Measurements from ENCODE around the gene EHMT1.
"Not testable (repeated sequence)": the region's sequence is repeated elsewhere in the genome, so short reads cannot be mapped to it uniquely, and the experiment has no call there.

Gene EHMT1

DNA sequence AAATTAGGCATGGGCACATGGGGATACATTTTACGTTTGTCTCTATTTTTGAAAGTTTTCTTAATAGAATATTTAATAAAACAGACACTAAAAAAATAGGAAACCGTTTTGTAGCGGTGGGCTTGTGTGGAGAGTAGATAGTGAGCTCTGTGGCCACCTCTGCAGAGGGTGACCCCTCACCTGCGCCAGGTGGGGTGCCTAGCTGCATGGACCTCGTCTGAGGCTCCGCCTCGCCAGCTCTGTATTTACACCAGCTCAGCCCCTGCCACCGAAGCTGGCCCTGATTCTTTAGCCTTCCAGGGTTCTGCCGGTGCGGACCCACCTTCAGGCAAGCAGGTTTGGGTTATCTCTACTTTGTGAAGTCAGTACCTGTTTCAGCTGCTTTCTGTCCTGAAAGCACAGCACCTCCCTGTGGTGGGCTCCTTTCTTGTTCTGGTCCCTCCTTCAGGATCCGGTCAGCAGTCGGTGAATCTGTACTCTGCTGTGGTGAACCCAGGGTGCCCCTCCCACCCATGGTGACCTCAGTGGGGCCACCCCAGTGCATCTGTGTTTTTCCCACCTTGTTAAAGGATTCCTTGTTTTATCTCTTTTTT is 153.6 kb downstream of the EHMT1 start:
- DNase-seq = no peak

DNA sequence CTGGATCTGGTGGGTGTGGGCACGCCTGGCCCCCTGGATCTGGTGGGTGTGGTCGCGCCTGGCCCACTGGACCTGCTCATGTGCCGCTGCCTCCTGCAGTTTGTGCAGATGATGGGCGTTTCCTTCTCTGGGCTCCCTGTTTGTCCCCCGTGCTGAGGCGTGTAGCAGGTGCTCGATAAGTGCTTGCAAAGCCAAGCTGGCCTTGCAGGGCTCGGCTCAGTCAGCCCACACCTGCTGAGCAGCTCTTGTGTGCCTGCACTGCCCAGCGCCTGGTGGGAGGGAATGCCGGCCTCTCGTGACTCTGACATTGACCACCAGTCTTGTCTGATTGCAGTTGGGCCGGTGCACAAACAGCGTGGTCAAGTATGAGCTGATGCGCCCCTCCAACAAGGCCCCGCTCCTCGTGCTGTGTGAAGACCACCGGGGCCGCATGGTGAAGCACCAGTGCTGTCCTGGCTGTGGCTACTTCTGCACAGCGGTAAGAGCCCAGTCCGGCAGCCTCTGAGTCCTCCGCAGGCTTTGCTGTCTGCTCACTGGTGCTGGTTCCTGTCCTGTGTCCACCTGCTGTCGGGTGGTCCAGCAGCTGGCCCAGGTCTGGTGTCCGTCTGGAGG is 156.1 kb downstream of the EHMT1 start:
- DNase-seq = no peak

DNA sequence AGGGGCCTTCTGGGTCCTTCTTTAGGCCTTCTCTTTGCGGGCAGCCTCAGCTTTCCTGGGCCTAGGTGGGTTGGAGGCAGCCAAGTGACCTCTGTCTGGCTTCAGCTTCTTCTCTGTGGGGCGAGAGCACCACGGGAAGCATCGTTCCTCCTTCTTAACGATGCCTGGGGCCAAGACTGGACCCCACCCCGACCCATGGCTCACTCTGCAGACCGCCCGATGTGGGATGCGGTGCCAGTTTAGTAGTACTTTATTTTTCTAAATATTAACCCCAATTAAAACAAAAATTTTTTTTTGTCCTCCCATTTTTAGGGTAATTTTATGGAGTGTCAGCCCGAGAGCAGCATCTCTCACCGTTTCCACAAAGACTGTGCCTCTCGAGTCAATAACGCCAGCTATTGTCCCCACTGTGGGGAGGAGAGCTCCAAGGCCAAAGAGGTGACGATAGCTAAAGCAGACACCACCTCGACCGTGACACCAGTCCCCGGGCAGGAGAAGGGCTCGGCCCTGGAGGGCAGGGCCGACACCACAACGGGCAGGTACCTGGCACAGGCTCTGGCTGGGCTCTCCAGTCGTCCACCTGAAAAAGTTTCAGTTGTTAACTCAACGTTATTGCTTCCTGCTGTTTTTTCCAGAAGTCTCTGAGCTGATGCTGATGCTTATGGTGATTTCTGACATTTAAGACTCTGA is 157.6 kb downstream of the EHMT1 start:
- no peak for DNase-seq

DNA sequence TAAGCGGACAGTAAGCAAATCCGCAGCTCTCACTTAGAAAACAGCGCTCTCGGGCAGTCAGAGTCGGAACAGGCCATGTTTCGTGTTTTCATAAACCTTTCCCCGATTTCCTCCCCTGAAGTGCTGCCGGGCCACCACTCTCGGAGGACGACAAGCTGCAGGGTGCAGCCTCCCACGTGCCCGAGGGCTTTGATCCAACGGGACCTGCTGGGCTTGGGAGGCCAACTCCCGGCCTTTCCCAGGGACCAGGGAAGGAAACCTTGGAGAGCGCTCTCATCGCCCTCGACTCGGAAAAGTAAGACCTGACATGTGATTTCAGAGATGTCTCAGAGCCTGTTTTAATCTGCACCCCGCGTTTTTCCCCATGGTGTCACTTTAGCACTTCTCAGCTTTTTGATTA is 159.0 kb downstream of the EHMT1 start:
- DNase-seq = no peak

DNA sequence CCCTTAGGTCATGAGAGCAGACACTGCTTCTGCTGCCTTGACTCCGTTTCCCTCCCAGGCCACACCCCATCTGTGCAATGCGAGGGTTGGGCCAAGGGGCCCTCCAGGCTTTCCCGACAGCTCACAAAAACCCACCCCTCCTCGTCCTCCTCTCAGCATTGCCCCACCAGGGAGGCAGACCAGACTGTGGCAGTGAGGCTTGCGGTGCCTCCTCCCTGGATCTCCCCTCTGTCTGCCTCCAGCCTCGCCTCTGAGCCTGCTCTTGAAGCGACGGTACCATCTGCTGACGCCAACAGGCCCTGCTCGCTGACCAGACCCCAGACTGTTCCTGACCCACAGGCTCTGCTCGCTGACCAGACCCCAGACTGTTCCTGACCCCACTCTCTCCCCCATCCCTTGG is 159.5 kb downstream of the EHMT1 start:
- DNase-seq = no peak

DNA sequence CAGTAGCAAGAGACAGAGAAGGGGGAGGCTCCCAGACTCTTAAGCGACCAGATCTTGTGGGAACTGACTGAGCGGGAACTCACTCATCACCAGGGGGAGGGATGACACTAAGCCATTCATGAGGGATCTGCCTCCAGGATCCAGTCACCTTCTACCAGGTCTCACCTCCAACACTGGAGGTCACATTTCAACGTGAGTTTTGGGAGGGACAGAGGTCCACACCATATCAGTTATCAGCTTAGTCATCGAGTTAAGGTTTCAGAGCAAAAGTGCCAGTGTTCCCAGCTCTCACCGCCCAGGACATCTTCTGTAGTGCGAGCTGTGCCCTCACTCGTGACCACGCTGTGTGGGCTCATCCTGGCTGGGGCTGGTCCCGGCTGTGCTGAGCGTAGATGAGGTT is 160.1 kb downstream of the EHMT1 start:
- no peak for DNase-seq

DNA sequence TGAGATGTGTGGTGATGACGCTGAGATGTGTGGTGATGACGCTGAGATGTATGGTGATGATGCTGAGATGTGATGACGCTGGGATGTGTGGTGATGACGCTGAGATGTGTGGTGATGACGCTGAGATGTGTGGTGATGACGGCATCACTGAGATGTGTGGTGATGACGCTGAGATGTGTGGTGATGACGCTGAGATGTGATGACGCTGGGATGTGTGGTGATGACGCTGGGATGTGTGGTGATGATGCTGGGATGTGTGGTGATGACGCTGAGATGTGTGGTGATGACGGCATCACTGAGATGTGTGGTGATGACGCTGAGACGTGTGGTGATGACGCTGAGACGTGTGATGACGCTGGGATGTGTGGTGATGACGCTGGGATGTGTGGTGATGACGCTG is 161.2 kb downstream of the EHMT1 start:
- DNase-seq = not testable (repeated sequence)

DNA sequence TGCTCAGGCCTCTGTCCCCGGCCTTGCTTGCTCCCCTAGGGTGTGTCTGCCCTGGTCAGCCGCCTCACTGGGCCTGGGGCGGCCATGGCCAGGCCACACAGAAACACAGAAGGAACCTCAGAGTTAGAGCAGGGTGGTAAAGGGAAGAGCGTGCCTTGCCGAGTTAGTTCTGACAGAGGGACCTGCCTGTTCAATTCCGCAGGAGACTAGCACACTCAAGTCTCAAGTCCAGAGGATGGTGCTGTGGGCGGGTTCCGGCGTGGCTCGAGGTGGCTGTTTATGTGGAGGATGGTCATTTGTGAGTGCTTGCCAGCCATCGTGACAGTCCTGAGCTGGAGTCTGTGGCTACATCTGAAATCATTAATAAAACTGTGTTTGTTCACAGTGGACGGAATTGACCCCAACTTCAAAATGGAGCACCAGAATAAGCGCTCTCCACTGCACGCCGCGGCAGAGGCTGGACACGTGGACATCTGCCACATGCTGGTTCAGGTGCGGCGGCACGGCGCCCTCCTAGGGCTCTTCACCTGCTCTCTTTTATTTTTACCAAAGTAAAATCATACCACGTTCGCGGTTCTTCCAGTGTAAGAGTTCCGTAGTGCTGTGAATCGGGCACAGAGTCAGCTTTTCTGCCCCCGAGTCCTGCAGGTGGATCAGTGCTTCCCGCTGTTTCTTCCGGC is 163.2 kb downstream of the EHMT1 start:
- DNase-seq = no peak

DNA sequence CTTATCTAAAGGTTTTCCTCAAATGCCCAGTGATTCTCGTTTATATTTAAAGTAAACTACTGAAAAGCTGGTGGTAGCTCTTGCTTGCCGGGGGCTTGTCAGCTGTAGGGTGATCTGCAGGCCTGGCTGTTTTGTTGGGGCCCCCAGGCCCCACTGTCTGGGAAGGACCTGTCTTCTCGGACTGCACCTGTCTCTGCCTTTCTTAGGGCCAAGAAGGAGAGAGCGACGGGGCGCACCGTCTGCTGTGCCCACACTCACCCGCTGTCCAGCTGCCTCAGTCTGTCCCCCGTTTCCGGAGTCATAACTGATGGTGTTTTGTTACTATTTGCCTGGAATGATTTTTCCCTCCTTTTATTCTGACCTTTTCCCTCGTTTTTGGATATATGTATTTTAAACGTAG is 164.7 kb downstream of the EHMT1 start:
- DNase-seq = no peak

DNA sequence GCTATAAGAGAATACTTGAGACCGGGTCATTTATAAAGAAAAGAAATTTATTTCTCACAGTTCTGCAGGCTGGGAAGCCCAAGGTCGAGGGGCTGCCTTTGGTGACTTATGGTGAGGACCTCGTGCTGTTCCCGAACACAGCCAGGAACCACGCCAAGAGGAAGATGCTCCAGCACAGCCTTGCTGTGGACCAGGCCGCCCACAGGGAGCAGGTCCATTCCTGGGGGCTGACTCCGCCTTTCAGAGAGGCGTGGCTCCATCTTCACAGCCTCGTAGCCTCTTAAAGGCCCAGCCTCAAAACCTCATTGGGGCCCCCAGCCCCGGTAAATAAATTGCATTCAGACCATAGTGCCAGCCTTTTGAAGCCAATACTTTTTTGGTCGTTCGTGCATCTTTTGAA is 165.2 kb downstream of the EHMT1 start:
- DNase-seq = no peak

DNA sequence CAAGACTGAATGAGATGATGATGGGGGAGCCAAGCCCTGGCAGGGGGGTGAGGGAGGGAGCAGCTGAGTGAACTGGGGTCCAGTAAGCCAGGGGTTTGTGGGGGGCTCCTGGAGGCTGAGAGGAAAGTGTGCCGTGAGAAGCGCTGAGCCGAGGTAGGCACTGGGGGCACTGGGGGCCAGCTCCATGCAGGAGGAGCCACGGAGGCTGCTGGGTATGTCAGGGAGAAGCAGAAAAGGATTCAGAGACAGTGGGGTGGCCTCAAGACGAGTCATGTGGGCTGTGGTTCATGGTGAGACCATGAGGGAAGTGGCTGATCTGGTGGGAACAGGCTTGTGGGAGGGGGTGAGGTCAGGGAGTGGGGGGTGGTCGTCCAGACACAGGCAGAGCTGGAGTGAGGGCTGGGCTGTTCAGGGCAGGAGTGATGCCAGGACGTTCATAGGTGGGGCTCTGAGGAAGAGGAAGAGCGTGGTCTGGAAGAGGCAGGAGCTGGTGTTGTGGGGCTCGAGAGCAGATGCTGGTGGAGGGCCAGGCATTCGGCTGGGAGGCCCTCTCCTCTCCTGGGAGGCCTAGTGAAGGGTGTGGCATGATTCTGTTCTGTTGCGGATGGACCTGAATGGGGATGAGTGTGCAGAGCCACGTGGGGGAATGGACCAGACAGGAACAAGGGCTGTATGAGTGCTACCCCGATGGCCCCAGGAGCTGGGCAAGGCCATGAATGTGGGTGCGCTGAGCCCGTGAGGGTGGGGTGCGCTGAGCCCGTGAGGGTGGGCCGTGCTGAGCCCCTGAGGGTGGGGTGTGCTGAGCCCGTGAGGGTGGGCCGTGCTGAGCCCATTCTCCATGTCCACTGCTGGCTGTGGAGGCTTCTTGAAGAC is 166.1 kb downstream of the EHMT1 start:
- DNase-seq = no peak

DNA sequence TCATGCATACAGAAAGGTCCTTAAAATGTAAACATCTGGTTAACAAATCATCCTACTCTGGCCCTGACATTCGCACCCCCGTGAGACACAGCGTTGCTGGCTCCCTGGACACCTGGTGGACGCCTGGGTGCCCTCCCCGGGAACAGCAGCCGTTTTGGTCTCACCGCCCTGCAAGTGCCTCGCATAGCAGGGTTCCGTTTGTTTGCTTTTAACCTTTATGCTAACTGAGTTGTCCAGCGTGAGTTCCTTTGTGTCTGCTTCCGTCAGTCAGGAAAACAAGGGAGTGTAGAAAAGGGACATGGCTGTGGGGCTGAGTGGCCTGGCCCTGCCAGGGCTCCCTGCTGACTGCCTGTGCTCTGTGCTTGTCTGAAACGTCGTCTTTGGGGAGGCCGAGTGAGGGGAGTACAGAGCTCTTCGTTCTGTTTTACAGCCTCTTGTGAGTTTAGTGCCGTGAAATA is 166.9 kb downstream of the EHMT1 start:
- no peak for DNase-seq

DNA sequence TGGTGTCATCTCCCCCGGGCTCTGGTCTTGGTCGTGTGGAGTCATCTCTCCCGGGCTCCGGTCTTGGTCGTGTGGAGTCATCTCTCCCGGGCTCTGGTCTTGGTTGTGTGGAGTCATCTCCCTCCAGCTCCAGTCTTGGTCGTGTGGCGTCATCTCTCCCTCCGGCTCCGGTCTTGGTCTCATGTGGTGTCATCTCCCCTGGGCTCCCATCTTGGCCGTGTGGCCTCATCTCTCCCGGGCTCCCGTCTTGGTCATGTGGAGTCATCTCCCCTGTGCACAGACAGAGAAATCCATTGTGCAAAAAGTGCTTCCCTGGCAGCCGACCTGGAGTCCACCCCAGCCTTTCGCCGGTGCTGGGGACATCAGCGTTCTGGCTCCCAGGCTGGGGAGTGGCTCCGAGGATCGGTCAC is 167.7 kb downstream of the EHMT1 start:
- DNase-seq = no peak

DNA sequence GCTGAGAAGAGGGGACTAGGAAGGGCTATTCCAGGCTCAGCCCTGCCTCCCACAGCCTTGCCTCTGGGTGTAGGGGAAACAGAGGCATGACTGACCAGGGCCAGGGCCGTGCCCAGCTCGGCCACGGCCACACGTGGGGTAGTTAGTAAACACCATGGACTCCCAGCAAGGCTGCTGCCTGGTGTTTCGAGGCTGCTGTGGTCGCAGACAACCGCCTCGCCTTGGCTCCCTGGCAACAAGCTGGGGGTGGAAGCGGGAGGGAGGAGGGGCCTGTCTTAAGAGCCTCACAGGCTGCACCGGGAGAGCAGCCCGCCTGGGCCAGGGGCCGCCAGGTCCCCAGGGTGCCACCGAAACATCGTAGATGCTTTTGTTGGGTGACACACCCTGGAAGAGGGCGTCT is 168.6 kb downstream of the EHMT1 start:
- no peak for DNase-seq

DNA sequence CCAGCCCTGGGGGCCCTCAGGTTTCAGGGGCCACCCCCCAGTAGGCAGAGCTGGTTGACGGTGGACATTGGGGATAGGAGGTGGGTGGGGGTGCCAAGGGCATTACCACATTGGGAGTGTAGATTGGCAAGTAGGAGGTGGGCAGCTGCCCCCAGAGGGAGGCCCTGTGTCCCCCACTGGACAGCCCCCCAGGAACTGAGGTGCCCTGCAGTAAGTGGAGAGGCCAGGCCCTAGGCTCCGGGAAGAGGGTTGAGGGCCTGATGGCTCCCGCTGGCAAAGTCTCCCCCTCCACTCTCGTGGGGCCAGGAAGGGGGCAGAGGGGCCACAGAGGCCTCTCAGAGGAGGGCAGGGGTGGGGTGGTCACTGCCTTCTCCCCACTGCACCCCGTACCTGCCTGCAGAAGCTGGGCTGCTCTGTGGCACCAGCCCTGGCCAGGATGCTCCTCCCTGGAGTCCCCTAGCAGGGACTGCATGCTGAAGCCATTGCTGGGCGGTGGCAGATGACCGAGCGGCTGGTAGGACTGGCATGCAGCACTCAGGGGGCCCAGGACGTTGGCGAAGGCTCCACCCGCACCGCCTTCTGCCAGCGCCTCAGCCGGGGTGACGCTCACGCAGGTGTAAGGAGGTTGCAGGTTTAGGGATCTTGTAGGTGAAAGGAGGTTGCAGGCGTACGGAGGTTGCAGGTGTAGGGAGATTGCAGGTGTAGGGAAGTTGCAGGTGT is 169.1 kb downstream of the EHMT1 start:
- no peak for DNase-seq

DNA sequence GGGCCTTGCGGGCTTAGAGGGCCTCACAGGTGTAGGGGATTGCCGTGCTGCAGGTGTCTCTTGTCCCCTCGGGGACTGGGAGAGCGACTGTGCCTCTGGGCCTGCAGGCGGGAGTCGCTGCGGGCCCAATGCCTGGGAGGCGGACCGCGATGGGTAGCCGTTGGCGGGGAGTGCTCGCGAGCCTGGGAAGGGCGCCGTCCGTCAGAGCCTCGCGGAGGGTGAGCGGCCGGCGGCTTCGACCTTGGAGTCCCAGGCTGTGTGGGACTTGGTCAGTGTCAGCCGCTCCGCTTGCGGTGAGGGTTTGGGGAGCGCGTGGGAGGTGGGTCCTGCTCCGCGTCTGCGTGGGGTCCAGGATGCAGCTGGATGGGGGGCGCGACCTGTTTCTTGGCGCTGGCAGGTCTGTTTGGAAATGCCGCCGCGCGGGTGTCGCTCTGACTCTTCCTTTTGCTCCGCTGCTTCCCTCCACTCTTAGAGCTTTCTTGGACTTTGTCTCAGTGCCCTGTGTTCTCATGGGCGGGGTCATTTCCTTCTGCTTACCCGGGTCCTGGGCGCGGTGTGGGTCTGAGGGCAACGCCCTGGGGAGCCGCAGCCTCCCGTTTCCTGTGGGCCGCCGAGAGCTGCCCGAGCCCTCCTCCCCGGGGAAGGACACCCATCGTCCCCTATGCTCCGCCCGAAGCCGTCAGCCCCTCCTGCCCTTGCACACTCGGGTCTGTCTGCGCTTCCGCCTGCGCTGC is 169.9 kb downstream of the EHMT1 start:
- peak; percentile 64 for DNase-seq

DNA sequence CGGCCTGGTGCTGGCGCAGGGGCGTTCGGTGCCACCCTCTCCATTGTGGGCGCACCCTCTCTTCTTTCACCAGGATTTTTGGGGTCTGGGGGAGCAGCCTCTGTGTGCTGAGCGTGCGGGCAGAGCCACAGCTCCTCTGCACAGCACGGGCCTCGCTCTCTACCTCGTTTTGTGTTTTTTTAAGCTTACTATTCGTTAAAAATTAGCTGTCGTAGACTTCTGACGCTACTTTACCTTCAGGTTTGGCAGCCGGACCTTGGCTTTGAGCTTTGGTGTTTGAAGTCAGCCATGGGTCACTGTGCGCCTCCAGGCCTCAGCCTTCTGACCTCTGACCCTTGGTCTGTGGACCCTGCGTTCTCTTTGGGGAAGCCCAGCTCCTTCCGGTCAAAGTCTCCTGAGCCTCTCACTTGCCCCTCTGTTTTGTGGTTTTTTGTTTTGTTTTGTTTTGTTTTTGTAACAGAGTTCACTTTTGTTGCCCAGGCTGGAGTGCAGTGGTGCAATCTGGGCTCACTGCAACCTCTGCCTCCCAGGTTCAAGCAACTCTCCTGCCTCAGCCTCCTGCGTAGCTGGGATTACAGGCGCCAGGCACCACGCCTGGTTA is 170.6 kb downstream of the EHMT1 start:
- no peak for DNase-seq

DNA sequence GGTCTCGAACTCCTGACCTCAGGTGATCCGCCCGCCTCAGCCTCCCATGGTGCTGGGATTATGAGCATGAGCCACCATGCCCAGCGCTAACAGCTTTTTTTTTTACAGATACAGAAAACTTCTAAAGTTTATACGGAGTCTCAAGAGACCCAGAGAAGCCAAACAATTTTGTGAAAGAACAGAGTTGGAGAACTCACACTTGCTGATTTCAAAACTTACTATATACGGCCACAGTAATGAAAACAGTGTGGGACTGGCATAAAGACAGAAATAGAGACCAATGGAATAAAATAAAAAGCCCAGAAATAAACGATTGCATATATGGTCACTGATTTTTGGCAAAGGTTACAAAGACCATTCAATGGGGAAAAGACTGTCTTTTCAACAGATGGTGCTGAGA is 173.1 kb downstream of the EHMT1 start:
- no peak for DNase-seq

DNA sequence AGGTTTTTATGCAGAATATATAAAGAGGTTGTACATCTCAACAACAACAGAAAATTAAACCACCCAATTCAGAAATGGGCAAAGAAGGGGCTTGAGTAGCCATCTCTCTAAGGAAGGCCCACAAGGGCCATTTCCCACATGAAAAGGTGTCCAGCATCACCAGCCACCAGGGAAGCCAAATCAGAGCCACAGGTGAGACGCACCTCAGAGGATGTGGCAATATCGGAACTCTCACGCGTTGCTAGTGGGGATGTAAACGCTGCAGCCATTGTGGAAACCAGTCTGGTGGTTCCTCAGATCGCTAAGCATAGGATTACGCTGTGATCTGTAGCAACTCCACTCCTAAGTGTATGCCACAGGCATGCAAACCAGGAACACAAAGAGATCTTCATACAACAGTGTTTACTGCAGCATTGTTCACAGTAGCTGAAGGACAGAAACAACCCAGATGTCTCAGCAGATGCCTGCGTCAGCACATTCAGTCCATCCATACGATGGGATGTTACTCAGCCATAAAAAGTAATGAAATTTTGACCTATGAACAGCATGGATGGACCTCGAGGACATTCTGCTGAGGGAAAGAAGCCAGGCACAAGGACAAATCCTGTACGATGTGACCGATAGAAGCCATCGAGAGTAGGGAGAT is 174.5 kb downstream of the EHMT1 start:
- no peak for DNase-seq

DNA sequence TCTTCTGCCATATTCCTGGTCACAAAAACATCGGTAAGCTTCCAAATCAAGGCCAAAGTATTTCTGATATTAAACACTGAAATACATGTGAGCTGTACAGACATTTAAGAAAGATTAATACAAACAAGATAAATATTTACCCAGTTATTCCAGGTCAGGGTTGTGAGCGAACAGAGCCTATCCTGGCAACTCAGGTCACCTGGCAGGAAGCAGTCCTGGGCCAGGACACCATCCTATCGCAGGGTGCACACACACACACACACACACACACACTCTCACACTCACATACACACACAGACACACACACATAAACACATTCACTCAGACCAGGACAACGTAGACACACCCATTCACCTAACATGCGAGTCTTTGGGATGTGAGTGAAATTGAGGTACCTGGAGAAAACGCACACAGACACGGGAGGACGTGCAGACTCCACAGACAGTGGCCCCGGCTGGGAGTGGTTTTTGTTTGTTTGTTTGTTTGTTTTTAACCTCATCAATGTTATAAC is 176.4 kb downstream of the EHMT1 start:
- no peak for DNase-seq
